HT1080 (cell line): ENCODE data around the gene MTUS2. TPM values are rescaled to one million over a fixed set of nuclear protein-coding genes. Genes with fewer than 3 reads are reported as not detected.

Experiments used
- DNase-seq: peaks from one replicate; pipeline ENCODE4 v3.0.0-alpha.2; 2015; ENCODE audit warnings: low read depth
- total RNA-seq: library from RNA; depleted of rRNA; stranded (reverse); fragments of >200 nt; shearing (Covaris generic); gene quantifications from 2 replicates; pipeline ENCODE4 v1.2.3, GENCODE V29; 2014

Gene MTUS2
- total RNA-seq, 1 experiment from 2014 or later = 0.19 TPM

DNA sequence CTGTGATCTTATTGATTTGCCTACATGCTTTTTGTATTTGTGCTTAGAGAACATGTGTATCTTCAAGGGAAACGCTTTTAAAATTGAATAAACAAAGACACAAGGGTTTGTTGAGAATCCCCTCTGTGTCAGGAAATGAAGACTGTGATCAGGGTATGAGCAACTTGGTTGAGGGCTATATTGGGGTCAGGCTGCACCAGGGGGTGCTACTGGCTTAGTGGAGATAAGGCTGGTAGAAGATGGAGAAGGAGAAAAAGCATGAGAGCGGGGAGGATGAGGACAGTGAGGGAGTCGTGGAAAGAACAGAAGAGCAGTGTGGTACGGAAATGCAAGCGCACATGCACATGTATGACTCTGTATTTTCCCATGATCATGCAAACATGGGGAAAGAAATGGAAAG lies 201.6 kb downstream of the MTUS2 start:
- DNase-seq = no peak

GRCh38 chr13:29022410-29022809 lies 202.3 kb downstream of the MTUS2 start:
- no peak for DNase-seq

GRCh38 chr13:29022968-29023367 lies 202.8 kb downstream of the MTUS2 start:
- DNase-seq = no peak

- DNase-seq = no peak
Measured at GRCh38 chr13:29024783-29025182, 204.6 kb downstream of the MTUS2 start.

DNA sequence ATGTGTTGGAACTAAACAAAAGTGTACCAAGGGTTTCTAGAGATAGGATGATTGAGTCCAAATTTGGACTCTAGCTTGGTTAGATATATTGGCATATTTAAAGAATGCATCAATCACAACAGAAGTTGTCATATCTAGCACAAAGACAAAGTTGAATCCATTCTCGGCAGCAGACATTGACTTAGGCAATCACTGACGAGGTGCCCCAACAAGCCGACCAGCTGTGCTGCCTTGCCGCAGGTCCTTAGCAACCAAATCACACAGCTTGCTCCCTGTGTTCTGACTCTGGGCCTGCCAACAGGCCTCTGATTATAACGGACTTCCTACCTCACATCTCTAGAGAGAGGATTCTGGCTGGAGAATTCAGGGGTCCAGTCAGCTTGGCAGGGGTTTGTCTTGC lies 208.7 kb downstream of the MTUS2 start:
- no peak for DNase-seq

GRCh38 chr13:29038700-29039099 lies 218.6 kb downstream of the MTUS2 start:
- DNase-seq = no peak

- no peak for DNase-seq
Measured at GRCh38 chr13:29039212-29039611, 219.1 kb downstream of the MTUS2 start.

DNA sequence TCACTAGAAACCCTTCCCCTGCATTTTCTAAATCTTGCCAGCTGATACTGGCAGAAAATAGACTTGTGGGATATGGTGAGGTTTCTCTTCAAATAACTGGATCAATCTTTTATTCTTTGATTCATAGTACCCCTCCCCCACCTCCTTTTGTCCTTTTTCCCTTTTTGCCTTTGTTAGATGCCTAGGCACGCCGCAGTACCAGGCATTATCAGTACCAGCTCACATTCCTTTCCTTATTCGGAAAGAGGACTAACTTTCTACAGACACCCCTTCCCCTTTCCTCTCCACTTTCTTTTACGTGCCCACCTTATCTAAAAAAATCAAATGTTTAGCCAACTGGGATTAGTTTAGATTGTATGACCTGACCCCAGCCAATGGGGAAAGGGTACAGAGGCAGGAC lies 226.4 kb downstream of the MTUS2 start:
- DNase-seq = no peak

GRCh38 chr13:29049524-29049923 lies 229.4 kb downstream of the MTUS2 start:
- no peak for DNase-seq

DNA sequence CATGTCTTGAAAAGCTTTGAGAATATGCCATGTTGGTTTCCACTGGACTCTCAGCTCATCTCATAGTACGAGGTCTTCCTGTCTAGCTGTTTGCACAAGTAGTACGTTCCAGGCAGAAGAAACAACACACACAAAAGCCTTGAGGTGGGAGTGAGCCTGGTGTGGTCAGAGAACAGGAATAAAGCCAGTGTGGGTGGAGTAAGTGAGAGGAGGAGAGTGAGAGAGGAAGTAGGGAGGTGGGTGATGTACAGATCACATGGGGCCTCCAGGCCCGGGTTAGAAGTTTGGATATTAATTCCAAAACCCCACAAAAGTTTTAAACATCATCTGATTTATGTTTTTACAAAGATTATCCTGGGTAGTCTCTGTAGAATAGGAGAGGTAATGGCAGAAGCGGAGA lies 230.6 kb downstream of the MTUS2 start:
- no peak for DNase-seq

GRCh38 chr13:29059800-29060199 lies 239.7 kb downstream of the MTUS2 start:
- DNase-seq = no peak

DNA sequence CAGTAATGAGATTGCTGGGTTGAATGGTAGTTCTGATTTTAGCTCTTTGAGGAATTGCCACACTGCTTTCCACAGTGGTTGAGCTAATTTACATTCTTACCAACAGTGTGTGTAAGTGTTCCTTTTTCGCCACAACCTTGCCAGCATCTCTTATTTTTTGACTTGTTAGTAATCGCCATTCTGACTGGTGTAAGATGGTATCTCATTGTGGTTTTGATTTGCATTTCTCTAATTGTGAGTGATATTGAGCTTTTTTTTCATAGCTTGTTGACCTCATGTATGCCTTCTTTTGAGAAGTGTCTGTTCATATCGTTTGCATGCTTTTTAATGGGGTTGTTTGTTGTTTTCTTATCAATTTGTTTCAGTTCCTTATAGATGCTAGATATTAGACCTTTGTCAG lies 245.0 kb downstream of the MTUS2 start:
- DNase-seq = no peak

- DNase-seq = no peak
Measured at GRCh38 chr13:29067306-29067945, 247.3 kb downstream of the MTUS2 start.

DNA sequence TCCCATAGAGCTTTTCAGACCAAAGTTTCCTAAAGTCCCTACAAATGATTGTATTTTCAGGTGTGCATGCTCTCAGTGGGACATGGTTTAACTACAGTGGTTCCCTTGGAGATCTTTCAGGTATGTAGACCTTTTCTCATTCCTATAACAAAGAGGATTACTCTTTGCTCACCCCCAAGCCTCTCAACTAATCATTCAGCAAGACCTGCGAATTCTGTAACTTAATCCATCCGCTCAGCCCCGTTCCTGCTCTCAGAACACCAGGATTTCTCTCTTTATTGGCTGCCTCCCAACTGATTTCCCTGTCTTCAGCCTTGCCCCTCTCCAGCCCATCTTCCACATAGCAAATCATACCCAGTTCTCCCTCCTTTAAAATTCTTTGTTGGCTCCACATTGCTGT lies 253.6 kb downstream of the MTUS2 start:
- DNase-seq = no peak

DNA sequence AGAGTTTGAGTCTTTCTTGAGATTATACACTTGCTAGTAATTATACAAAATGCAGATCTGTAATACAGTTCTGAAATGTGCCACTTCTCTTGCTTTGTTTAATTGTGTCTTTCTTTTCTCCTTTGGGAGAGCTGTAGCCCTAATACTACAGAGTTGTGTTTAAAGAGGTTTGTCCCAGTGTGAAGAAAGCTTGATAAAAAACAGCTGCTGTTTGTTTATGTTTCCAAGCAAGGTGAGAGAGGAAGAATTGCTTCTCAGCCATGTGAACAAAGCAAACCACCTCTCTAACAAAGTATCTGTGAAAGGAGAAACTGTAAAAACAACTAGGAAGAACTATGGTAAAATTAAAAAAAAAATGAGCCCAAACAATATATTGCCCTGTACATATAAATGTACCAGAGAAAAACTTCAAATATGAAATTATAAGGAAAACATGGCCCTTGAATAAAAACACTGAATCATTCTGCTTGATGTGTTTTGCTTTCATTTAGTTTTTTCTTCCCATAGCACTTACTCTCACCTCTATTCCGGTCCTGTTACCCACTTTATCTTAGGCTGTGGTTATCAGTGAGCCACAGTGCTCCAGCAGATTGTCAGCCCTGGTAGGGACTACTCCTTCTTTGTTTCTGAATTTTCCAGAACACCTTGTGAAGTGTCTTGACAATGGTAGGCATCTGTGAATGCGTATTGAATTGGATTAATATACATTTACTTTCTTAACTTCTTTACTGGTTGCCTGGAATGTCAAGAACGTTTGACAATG lies 257.1 kb downstream of the MTUS2 start:
- DNase-seq = no peak

DNA sequence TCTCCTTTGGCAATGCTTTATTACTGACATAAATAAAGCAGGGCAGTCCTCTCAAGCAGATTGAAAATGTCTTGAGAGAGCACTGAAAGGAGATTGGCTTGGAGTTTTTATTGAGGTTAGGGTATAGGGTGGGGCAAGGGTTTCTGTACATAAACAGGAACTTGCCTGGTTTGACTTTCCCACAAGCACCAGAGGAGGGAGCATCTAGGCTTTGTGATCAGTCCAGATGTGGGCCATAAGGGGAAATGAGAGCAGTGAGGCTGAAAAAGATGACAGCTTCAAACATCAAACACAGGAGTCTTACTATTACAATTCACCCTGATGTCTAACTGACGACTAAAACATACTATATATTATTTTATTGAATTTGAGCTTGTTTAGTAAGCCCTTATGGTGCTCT lies 260.9 kb downstream of the MTUS2 start:
- DNase-seq = peak; percentile 20

GRCh38 chr13:29081697-29082440 lies 261.7 kb downstream of the MTUS2 start:
- DNase-seq = no peak

GRCh38 chr13:29099781-29100406 lies 279.8 kb downstream of the MTUS2 start:
- no peak for DNase-seq

DNA sequence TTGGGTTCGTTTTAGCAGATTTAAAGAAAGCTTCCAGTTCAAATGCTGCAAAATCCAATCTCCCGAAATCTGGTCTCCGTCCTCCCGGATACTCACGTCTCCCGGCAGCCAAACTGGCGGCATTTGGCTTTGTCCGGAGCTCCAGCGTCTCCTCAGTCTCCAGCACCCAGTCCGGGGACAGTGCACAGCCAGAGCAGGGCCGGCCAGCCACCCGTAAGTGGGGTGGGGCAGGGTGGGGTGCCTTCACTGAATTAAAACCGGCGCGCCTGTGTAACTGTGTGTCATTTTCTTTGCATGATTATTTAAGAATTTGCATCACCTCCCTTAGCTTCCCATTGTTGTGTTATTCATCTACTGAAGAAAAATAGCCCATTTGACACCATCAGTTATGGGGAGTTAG lies 280.6 kb downstream of the MTUS2 start:
- DNase-seq = no peak

- no peak for DNase-seq
Measured at GRCh38 chr13:29101409-29101808, 281.3 kb downstream of the MTUS2 start.

DNA sequence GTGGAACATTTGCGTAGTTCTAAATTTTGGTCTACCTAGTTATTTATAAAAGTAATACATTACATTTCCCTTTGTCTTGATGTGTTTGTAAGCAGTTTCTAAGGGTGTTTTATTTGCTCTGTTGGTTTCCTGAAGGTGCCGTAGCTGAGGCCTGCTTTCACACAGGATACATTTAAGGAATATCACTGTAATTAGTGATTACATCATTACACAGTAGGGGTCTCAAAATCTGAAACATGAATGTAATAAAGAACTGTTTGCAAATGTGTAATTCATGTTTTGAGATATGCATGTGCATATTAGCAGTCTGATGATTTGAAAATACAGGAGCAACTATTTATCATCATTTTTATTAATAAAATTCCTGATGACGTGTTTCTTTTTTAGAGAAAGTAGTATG lies 281.8 kb downstream of the MTUS2 start:
- no peak for DNase-seq
